Glutamatergic neuron (in vitro differentiated cells): ENCODE measurements around the gene CRIP1. TPM values are rescaled to one million over a fixed set of nuclear protein-coding genes. Genes with fewer than 3 reads are reported as not detected.

Experiments used
- DNase-seq: peaks from one replicate; pipeline ENCODE4 v3.0.0; 2022
- H3K27ac Mint-ChIP-seq: one replicate; pipeline ENCODE4 v1.8.0; 2020; ENCODE audit warnings: mild to moderate bottlenecking, mixed read lengths, inconsistent platforms; ENCODE audit not compliant: unreplicated experiment
- H3K27me3 Mint-ChIP-seq: one replicate; pipeline ENCODE4 v1.8.0; 2020; ENCODE audit warnings: mild to moderate bottlenecking, moderate library complexity, mixed read lengths, inconsistent platforms; ENCODE audit not compliant: unreplicated experiment
- H3K36me3 Mint-ChIP-seq: one replicate; pipeline ENCODE4 v1.8.0; 2020; ENCODE audit warnings: mild to moderate bottlenecking, mixed read lengths, inconsistent platforms; ENCODE audit not compliant: unreplicated experiment
- H3K4me1 Mint-ChIP-seq: one replicate; pipeline ENCODE4 v1.8.0; 2020; ENCODE audit warnings: mild to moderate bottlenecking, low read depth, mixed read lengths, inconsistent platforms; ENCODE audit not compliant: unreplicated experiment
- H3K4me3 Mint-ChIP-seq: one replicate; pipeline ENCODE4 v1.8.0; 2020; ENCODE audit warnings: mild to moderate bottlenecking, mixed read lengths, inconsistent platforms; ENCODE audit not compliant: unreplicated experiment
- H3K9me3 Mint-ChIP-seq: one replicate; pipeline ENCODE4 v1.8.0; 2020; ENCODE audit warnings: mild to moderate bottlenecking, moderate library complexity, mixed read lengths, inconsistent platforms; ENCODE audit not compliant: unreplicated experiment
- CTCF ChIP-seq: fragments of 200-600 bp; sonication (generic); IDR thresholded peaks from one replicate; pipeline ENCODE4 v1.5.0; 2021; ENCODE audit not compliant: partially characterized antibody, unreplicated experiment
- total RNA-seq: library from RNA; stranded (reverse); fragmentation: NEBNext Ultra II Directional; extraction: Animal tissue kit (Norgen Biotek cat#: 25700); gene quantifications from one replicate; pipeline ENCODE4 v1.2.1, GENCODE V29; 2021; ENCODE audit not compliant: unreplicated experiment

Gene CRIP1
- total RNA-seq, 1 donor from 2014 or later = 49.3 TPM

- Mint-ChIP-seq H3K36me3 (no peaks in the 10 kb centered on the region), H3K9me3 (peaks cover 4% of the 10 kb centered on the region), H3K4me3 (no peak overlapping the region), H3K27me3 (peaks cover 19% of the 10 kb centered on the region), H3K27ac (no peak overlapping the region), H3K4me1 (peaks cover 9% of the 10 kb centered on the region)
- no peak for TF ChIP-seq CTCF
- no peak for DNase-seq
Observed at GRCh38 chr14:105484997-105485393, 1.7 kb upstream of the CRIP1 start.

GRCh38 chr14:105485739-105486162 is 935 bp upstream of the CRIP1 start:
- peaks cover 17% of the 10 kb centered on the region for H3K27me3 Mint-ChIP-seq
- peaks cover 4% of the 10 kb centered on the region for H3K9me3 Mint-ChIP-seq
- peak; percentile 66 for DNase-seq
- H3K4me3 Mint-ChIP-seq = no peak overlapping the region
- H3K36me3 Mint-ChIP-seq = no peaks in the 10 kb centered on the region
- peaks cover 9% of the 10 kb centered on the region for H3K4me1 Mint-ChIP-seq
- no peak overlapping the region for H3K27ac Mint-ChIP-seq
- TF ChIP-seq CTCF = no peak

GRCh38 chr14:105486974-105487448 is 325 bp downstream of the CRIP1 start:
- Mint-ChIP-seq H3K36me3 (no peaks in the 10 kb centered on the region), H3K4me3 (no peak overlapping the region), H3K27ac (no peak overlapping the region), H3K4me1 (peaks cover 7% of the 10 kb centered on the region), H3K9me3 (peaks cover 7% of the 10 kb centered on the region), H3K27me3 (peaks cover 21% of the 10 kb centered on the region)
- no peak for TF ChIP-seq CTCF
- DNase-seq = no peak

- peaks cover 4% of the 10 kb centered on the region for H3K4me1 Mint-ChIP-seq
- H3K27ac Mint-ChIP-seq = no peak overlapping the region
- H3K4me3 Mint-ChIP-seq = no peak overlapping the region
- H3K9me3 Mint-ChIP-seq = peaks cover 5% of the 10 kb centered on the region
- peaks cover 21% of the 10 kb centered on the region for H3K27me3 Mint-ChIP-seq
- no peak for TF ChIP-seq CTCF
- DNase-seq = no peak
- H3K36me3 Mint-ChIP-seq = no peaks in the 10 kb centered on the region
Observed at GRCh38 chr14:105487449-105487985, 831 bp downstream of the CRIP1 start.

- H3K27ac Mint-ChIP-seq = no peak overlapping the region
- no peak overlapping the region for H3K4me3 Mint-ChIP-seq
- H3K9me3 Mint-ChIP-seq = peaks cover 5% of the 10 kb centered on the region
- H3K27me3 Mint-ChIP-seq = peaks cover 22% of the 10 kb centered on the region
- H3K36me3 Mint-ChIP-seq = no peaks in the 10 kb centered on the region
- DNase-seq = no peak
- no peak for TF ChIP-seq CTCF
- H3K4me1 Mint-ChIP-seq = peaks cover 4% of the 10 kb centered on the region
Observed at GRCh38 chr14:105487986-105488777, 1.5 kb downstream of the CRIP1 start.
